ENCODE data around the gene UBE4B. TPM values are rescaled to one million over a fixed set of nuclear protein-coding genes. Genes with fewer than 3 reads are reported as not detected.
"Not testable (repeated sequence)": the region's sequence is repeated elsewhere in the genome, so short reads cannot be mapped to it uniquely, and the experiment has no call there.

UBE4B gene
- total RNA-seq, 1 donor, result 55.0 TPM

DNA sequence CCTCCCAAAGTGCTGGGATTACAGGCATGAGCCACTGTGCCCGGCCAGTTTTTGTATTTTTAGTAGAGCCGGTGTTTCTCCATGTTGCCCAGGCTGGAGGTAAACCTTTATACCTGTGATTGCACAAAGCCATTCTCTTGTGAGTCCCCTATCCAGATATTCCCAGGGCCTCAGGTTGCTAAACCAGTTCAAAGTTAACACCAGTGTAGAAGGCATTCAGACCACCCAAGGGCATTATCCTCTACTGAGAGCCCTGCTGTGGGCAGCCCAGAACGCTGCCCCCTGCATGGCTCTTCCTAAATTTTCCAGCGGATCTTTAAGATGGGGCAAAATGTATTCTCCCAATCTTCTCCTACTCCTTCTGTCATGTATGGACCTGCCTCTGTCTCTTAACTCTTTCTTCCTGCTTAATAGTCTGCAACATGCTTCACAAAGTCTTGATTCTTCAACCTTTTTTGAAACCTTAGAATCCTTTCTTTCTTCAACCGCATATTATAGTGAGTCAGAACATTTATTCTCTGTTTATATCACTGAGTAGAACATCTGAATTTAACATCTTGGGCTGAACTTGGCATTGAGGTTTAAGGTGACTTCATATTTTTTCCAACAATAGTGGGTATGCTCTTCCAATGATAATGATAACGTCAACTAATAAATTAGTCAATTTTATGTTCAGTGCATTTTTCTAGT is 36.0 kb downstream of the UBE4B start:
- no peak for DNase-seq (ENCODE audit: low read depth)
- TF ChIP-seq, protein P1, sequence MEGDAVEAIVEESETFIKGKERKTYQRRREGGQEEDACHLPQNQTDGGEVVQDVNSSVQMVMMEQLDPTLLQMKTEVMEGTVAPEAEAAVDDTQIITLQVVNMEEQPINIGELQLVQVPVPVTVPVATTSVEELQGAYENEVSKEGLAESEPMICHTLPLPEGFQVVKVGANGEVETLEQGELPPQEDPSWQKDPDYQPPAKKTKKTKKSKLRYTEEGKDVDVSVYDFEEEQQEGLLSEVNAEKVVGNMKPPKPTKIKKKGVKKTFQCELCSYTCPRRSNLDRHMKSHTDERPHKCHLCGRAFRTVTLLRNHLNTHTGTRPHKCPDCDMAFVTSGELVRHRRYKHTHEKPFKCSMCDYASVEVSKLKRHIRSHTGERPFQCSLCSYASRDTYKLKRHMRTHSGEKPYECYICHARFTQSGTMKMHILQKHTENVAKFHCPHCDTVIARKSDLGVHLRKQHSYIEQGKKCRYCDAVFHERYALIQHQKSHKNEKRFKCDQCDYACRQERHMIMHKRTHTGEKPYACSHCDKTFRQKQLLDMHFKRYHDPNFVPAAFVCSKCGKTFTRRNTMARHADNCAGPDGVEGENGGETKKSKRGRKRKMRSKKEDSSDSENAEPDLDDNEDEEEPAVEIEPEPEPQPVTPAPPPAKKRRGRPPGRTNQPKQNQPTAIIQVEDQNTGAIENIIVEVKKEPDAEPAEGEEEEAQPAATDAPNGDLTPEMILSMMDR (IDR thresholded peaks at IDR 0.05; ENCODE audit: insufficient read depth, low read length), result no peak
- no peak overlapping the region for H3K4me3 ChIP-seq (ENCODE audit: low read depth, low read length)

- TF ChIP-seq, protein P1 (IDR thresholded peaks at IDR 0.05; ENCODE audit: insufficient read depth, low read length), result no peak
- no peak for DNase-seq (ENCODE audit: low read depth)
- no peak overlapping the region for H3K4me3 ChIP-seq (ENCODE audit: low read depth, low read length)
Observed at GRCh38 chr1:10070206-10070605, 37.4 kb downstream of the UBE4B start.

DNA sequence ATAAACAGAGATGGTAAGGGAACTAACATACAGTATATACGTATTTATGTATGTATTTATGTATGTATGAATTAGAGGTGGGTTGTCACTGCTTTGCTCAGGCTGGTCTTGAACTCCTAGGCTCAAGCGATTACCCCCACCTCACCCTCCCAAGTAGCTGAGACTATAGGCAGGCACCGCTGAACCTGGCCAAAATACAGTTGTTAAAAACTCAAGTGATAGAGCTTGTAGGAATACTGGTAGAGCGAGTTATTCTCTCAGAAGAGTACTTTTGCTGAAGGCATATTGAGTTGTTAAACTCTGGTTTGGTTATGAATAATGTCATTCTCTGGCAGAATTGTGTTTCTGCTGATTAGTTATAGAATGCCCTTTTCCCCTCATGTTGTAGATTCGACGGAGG is 38.9 kb downstream of the UBE4B start:
- TF ChIP-seq, protein P1 (IDR thresholded peaks at IDR 0.05; ENCODE audit: insufficient read depth, low read length), result no peak
- H3K4me3 ChIP-seq (ENCODE audit: low read depth, low read length), result no peak overlapping the region
- no peak for DNase-seq (ENCODE audit: low read depth)

DNA sequence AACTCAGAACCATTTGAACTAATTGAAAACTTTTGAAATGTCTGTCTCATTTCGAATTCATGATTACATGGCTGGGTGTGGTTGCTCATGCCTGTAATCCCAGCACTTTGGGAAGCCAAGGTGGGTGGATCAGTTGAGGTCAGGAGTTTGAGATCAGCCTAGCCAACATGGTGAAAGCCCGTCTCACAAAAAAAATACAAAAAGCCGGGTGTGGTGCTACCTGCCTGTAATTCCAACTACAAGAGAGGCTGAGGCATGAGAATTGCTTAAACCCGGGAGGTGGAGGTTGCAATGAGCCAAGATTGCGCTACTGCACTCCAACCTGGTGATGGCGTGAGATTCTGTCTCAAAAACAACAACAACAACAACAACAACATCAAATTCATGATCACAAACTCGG is 40.6 kb downstream of the UBE4B start:
- not testable (repeated sequence) for DNase-seq (ENCODE audit: low read depth); H3K4me3 ChIP-seq (ENCODE audit: low read depth, low read length)

DNA sequence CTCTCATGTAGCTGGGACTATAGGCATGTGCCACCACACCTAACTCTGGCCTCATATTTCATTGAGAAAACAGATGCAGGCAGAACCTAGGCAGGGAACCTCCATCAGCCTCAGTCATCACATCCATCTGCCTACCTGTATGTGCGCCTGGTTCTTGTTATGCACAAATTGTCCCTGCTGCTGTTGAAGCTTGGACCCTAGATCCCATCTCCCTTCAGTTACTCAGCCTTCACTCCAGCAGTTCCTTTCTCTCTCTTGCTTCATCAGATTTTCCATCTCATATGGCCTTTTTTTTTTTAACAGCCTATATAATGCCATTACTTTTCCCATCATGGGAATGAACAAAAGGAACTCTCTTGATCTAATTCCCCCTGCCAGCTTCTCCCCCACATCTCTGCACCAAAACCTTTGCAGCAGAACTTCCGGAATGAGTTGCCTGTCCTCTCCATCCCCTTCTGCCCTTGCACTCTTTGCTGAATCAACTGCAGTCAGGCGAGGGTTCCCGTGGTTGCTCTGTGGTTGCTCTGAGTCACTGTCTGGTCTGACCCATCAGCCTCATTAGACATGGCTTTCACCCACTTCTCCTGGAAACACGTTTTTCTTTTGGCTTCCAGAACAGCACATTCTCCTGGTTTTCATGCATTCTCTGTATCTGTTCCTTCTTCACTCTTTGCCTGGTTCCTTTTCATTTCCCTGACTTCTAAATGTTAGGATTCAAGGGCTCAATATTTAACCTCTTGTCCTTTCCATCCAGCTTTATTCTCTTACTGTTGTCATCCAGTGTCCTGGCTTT is 41.5 kb downstream of the UBE4B start:
- TF ChIP-seq, protein P1 (IDR thresholded peaks at IDR 0.05; ENCODE audit: insufficient read depth, low read length), result no peak
- peak; percentile 94 for DNase-seq (ENCODE audit: low read depth)
- no peak overlapping the region for H3K4me3 ChIP-seq (ENCODE audit: low read depth, low read length)

- H3K4me3 ChIP-seq (ENCODE audit: low read depth, low read length), result no peak overlapping the region
- TF ChIP-seq, protein P1 (IDR thresholded peaks at IDR 0.05; ENCODE audit: insufficient read depth, low read length), result no peak
- DNase-seq (ENCODE audit: low read depth), result peak; percentile 60
Observed at GRCh38 chr1:10074852-10075730, 42.3 kb downstream of the UBE4B start.

DNA sequence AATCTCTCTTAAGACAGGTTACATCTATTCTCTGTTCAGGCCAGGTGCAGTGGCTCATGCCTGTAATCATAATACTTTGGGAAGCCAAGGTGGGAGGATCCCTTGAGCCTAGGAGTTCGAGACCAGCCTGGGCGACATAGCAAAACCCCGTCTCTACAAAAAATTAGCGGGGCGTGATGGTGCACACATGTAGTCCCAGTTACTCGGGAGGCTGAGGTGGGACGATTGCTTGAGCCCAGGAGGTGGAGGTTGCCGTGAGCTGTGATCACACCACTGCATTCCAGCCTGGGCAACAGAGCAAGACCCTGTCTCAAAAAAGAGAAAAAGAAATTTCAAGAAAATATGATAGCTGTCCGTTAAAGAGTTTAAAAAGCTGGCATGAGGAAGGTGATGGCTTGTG is 43.0 kb downstream of the UBE4B start:
- H3K4me3 ChIP-seq (ENCODE audit: low read depth, low read length), result no peak overlapping the region
- DNase-seq (ENCODE audit: low read depth), result no peak
- TF ChIP-seq, protein P1 (IDR thresholded peaks at IDR 0.05; ENCODE audit: insufficient read depth, low read length), result no peak

Measured in fibroblast of the aortic adventitia (primary cell).